ENCODE results near the gene ELP2. TPM values are rescaled to one million over a fixed set of nuclear protein-coding genes. Genes with fewer than 3 reads are reported as not detected.

ELP2 gene
- total RNA-seq, 1 experiment from 2014 or later: 137 TPM

GRCh38 chr18:36128530-36128870 is 1.2 kb upstream of the ELP2 start:
- H2BK20ac ChIP-seq (ENCODE audit: low read depth, low read length, poor library complexity, severe bottlenecking): no peak overlapping the region
- WGBS (ENCODE audit: extremely low coverage, insufficient read length, low lambda C conversion rate): no CpG with 5 or more reads among the region's 12 CpGs
- no peak overlapping the region for H4K5ac ChIP-seq (ENCODE audit: insufficient read length, low read depth, low read length)
- H4K20me1 ChIP-seq (ENCODE audit: control insufficient read depth, insufficient read depth, insufficient read length): no peaks in the 10 kb centered on the region
- H2BK15ac ChIP-seq (ENCODE audit: low read depth, low read length): no peak overlapping the region
- H2BK120ac ChIP-seq (ENCODE audit: low read depth, low read length, poor library complexity, severe bottlenecking): no peak overlapping the region
- H3K4me2 ChIP-seq (ENCODE audit: insufficient read depth, insufficient read length, low read length): peak overlapping the region; percentile 88
- no peak overlapping the region for H3K4ac ChIP-seq (ENCODE audit: low read depth, low read length)
- no peaks in the 10 kb centered on the region; a peak in 1 of 5 replicates for H3K9me3 Mint-ChIP-seq
- no peak overlapping the region for H3K18ac ChIP-seq (ENCODE audit: insufficient read length, low read depth, low read length)
- peak overlapping the region; percentile 60 for H3K9ac ChIP-seq (ENCODE audit: extremely low read depth, insufficient read length, low read length)
- H3K27me3 ChIP-seq (ENCODE audit: insufficient read depth, low read length): no peaks in the 10 kb centered on the region
- H3K79me2 ChIP-seq (ENCODE audit: insufficient read depth, low read length): peaks cover 32% of the 10 kb centered on the region
- peaks cover 5% of the 10 kb centered on the region; the same call in 1 of the 2 replicates for H3K4me1 ChIP-seq (ENCODE audit: insufficient read depth, low read length)
- H3K14ac ChIP-seq (ENCODE audit: insufficient read depth, low read length): 0 out of 2 replicates have a peak overlapping the region, but pooled peaks have one; percentile 63
- no peak overlapping the region for H2AFZ ChIP-seq (ENCODE audit: low read length)
- peak overlapping the region; percentile 95 to 96 for H3K4me3 Mint-ChIP-seq
- peak; percentile 38 for DNase-seq
- H3K79me1 ChIP-seq (ENCODE audit: insufficient read depth, low read depth, low read length, poor library complexity, severe bottlenecking): peaks cover 2% of the 10 kb centered on the region
- H3T11ph ChIP-seq (ENCODE audit: low read length): no peak overlapping the region
- TF ChIP-seq, protein P1, sequence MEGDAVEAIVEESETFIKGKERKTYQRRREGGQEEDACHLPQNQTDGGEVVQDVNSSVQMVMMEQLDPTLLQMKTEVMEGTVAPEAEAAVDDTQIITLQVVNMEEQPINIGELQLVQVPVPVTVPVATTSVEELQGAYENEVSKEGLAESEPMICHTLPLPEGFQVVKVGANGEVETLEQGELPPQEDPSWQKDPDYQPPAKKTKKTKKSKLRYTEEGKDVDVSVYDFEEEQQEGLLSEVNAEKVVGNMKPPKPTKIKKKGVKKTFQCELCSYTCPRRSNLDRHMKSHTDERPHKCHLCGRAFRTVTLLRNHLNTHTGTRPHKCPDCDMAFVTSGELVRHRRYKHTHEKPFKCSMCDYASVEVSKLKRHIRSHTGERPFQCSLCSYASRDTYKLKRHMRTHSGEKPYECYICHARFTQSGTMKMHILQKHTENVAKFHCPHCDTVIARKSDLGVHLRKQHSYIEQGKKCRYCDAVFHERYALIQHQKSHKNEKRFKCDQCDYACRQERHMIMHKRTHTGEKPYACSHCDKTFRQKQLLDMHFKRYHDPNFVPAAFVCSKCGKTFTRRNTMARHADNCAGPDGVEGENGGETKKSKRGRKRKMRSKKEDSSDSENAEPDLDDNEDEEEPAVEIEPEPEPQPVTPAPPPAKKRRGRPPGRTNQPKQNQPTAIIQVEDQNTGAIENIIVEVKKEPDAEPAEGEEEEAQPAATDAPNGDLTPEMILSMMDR (conservative IDR thresholded peaks at IDR 0.05): no peak
- no peak overlapping the region for H4K91ac ChIP-seq (ENCODE audit: insufficient read length, low read depth, low read length)
- no peak overlapping the region for H2AK5ac ChIP-seq (ENCODE audit: insufficient read length, low read length)
- no peak overlapping the region for H3K23ac ChIP-seq (ENCODE audit: insufficient read length, low read depth, low read length)
- H4K8ac ChIP-seq (replicated peaks; ENCODE audit: insufficient read length, low read depth, low read length): no peak overlapping the region
- H3K27ac Mint-ChIP-seq: peak overlapping the region in 2 of 3 experiments; percentile 52 to 57; a peak in 2 of 7 replicates
- peaks cover 9% of the 10 kb centered on the region for H3K23me2 ChIP-seq (ENCODE audit: insufficient read length, low read depth, low read length, poor library complexity, severe bottlenecking)
- H2BK12ac ChIP-seq (ENCODE audit: insufficient read length, low read depth, low read length): no peak overlapping the region
- peaks cover 28 to 34% of the 10 kb centered on the region in 2 experiments for H3K4me1 Mint-ChIP-seq
- no peaks in the 10 kb centered on the region for H3K9me3 ChIP-seq (ENCODE audit: control insufficient read depth, low read depth, low read length)
- no peaks in the 10 kb centered on the region; the same call in 1 of the 2 replicates for H3K27me3 Mint-ChIP-seq (ENCODE audit: low read depth)
- no peak overlapping the region for H3K56ac ChIP-seq (ENCODE audit: insufficient read length, low read depth, low read length)
- no peak overlapping the region for H3K27ac ChIP-seq (ENCODE audit: insufficient read length, low read depth, low read length)
- H2BK5ac ChIP-seq (ENCODE audit: insufficient read length, low read length): no peak overlapping the region
- peaks cover 6 to 40% (median 36%) of the 10 kb centered on the region in 3 experiments; a peak in 6 of 7 replicates for H3K36me3 Mint-ChIP-seq (ENCODE audit: insufficient read depth in 1 of 3, low read depth in 3 of 3)
